B cell (primary cell): ENCODE measurements around the gene FAM107B. TPM values are rescaled to one million over a fixed set of nuclear protein-coding genes. Genes with fewer than 3 reads are reported as not detected.

Source experiments
- ATAC-seq: fragments of 200-7000 bp; cut with Tn5 transposase; one replicate; pipeline ENCODE4 v1.10.0; 2021; ENCODE audit warnings: low read depth, mild to moderate bottlenecking, moderate number of reproducible peaks, moderate library complexity
- CTCF ChIA-PET: fragments of 350-600 bp; sonication (Branson Sonifier 250); formaldehyde crosslinking; loops from one replicate; lab custom pipeline; 2021; ENCODE audit warnings: antibody characterized with exemption, inconsistent platforms; lab: Charles Lee
- POLR2A ChIA-PET: fragments of 350-600 bp; sonication (Branson Sonifier 250); formaldehyde crosslinking; loops from one replicate; lab custom pipeline; 2021; ENCODE audit warnings: antibody characterized with exemption; lab: Charles Lee
- DNase-seq: peaks from one replicate; pipeline ENCODE4 v3.0.0; 2013
- H2AFZ ChIP-seq: 2 replicates; pipeline ENCODE4 v1.6.1; 2012; ENCODE audit warnings: mild to moderate bottlenecking, low read depth, low read length; ENCODE audit not compliant: insufficient read depth, poor library complexity, severe bottlenecking
- H3K27ac ChIP-seq, 2 donors: 1 replicate in 1 of 2; 2 replicates in 1 of 2; pipeline ENCODE4 v1.5.1; 2012 to 2013; ENCODE audit warnings: low read length in 2 of 2, mild to moderate bottlenecking in 2 of 2, moderate library complexity in 1 of 2
- H3K27me3 ChIP-seq, 4 experiments: fragments of 200-600 bp in 1 of 4; sonication (generic) in 1 of 4; replicated peaks in 1 of 4; 1 replicate in 2 of 4; 2 replicates in 2 of 4; pipeline versions ENCODE4 v1.6.1 to v1.7.0; 2013 to 2016; ENCODE audit warnings: low read length in 3 of 4, mild to moderate bottlenecking in 2 of 4, mixed read lengths in 1 of 4, moderate library complexity in 1 of 4; ENCODE audit not compliant: insufficient read depth in 4 of 4, control insufficient read depth in 3 of 4; ENCODE audit errors: control extremely low read depth in 1 of 4
- H3K36me3 ChIP-seq, 2 experiments: replicated peaks in 1 of 2; 1 replicate in 1 of 2; 2 replicates in 1 of 2; pipeline versions ENCODE4 v1.6.1 to v1.7.1; 2013; ENCODE audit warnings: low read length in 1 of 2; ENCODE audit not compliant: insufficient read depth in 2 of 2, control insufficient read depth in 1 of 2; ENCODE audit errors: control extremely low read depth in 1 of 2, extremely low read depth in 1 of 2
- H3K4me1 ChIP-seq, 2 donors: fragments of 200-600 bp in 1 of 2; sonication (generic) in 1 of 2; 1 replicate in 1 of 2; 2 replicates in 1 of 2; pipeline versions ENCODE4 v1.5.1 to v1.6.1; 2013 to 2017; ENCODE audit warnings: low read length in 2 of 2; ENCODE audit not compliant: control insufficient read depth in 2 of 2, insufficient read depth in 2 of 2
- H3K4me2 ChIP-seq: replicated peaks from 2 replicates; pipeline ENCODE3; 2012; ENCODE audit warnings: mild to moderate bottlenecking, low read depth, low read length; ENCODE audit not compliant: poor library complexity, severe bottlenecking
- H3K4me3 ChIP-seq, 5 experiments: fragments of 200-600 bp in 1 of 5; sonication (generic) in 1 of 5; 1 replicate in 3 of 5; 2 replicates in 2 of 5; pipeline versions ENCODE4 v1.5.1 to v1.7.0; 2011 to 2016; ENCODE audit warnings: low read length in 4 of 5, mild to moderate bottlenecking in 4 of 5, low read depth in 2 of 5, control low read depth in 1 of 5, moderate library complexity in 1 of 5; ENCODE audit not compliant: insufficient read depth in 1 of 5; ENCODE audit errors: control extremely low read depth in 1 of 5, extremely low read depth in 1 of 5
- H3K79me2 ChIP-seq: fragments of 200-600 bp; sonication (generic); one replicate; pipeline ENCODE4 v1.6.0; 2016; ENCODE audit warnings: low read length; ENCODE audit not compliant: control insufficient read depth, insufficient read depth
- H3K9ac ChIP-seq: fragments of 200-600 bp; sonication (generic); 2 replicates; pipeline ENCODE4 v1.6.1; 2017; ENCODE audit warnings: mild to moderate bottlenecking, low read length, moderate library complexity
- H3K9me3 ChIP-seq, 3 donors: one replicate each; pipeline versions ENCODE4 v1.6.1 to v1.7.1; 2013; ENCODE audit warnings: low read length in 2 of 3; ENCODE audit not compliant: control insufficient read depth in 2 of 3, insufficient read depth in 1 of 3; ENCODE audit errors: control extremely low read depth in 1 of 3
- H4K20me1 ChIP-seq: 2 replicates; pipeline ENCODE4 v1.6.0; 2012; ENCODE audit warnings: mild to moderate bottlenecking, low read length; ENCODE audit not compliant: insufficient read depth, control insufficient read depth, poor library complexity, severe bottlenecking
- H3K27ac Mint-ChIP-seq: one replicate; pipeline ENCODE4 v1.8.0; 2021; ENCODE audit warnings: mixed read lengths
- H3K27me3 Mint-ChIP-seq: one replicate; pipeline ENCODE4 v1.8.0; 2021; ENCODE audit warnings: mixed read lengths
- H3K4me1 Mint-ChIP-seq: one replicate; pipeline ENCODE4 v1.8.0; 2021; ENCODE audit warnings: mixed read lengths
- H3K4me3 Mint-ChIP-seq: one replicate; pipeline ENCODE4 v1.8.0; 2021; ENCODE audit warnings: mixed read lengths
- H3K9me3 Mint-ChIP-seq: one replicate; pipeline ENCODE4 v1.8.0; 2022; ENCODE audit warnings: mixed read lengths; ENCODE audit not compliant: insufficient read depth
- EZH2 ChIP-seq: IDR thresholded peaks from 2 replicates; pipeline ENCODE4 v1.6.1; 2012; ENCODE audit warnings: borderline replicate concordance, low read depth, mild to moderate bottlenecking, moderate library complexity, low read length; ENCODE audit not compliant: insufficient read depth, poor library complexity, severe bottlenecking
- WGBS: methylation state at CpG from one replicate; pipeline ENCODE4 v1.1.5; 2013; ENCODE audit warnings: missing lambda C conversion rate; ENCODE audit not compliant: insufficient coverage; 5-methylcytosine and 5-hydroxymethylcytosine counted together
- intact Hi-C: fragments of 100-400 bp; cut with micrococcal nuclease; formaldehyde crosslinking; loops from one replicate; pipeline ENCODE4 v1.10.0; 2022
- polyA plus RNA-seq: library from polyadenylated mRNA; depleted of rRNA; stranded (reverse); fragments of >200 nt; gene quantifications from 2 replicates; pipeline ENCODE4 v1.2.3, GENCODE V29; 2012
- total RNA-seq, 2 donors: library from RNA; stranded (reverse); fragments of 120-200 nt in 1 of 2; gene quantifications; 1 replicate in 1 of 2; 2 replicates in 1 of 2; pipeline versions ENCODE4 v1.2.3 to v1.2.4, GENCODE V29; 2013 to 2022
- TF ChIP-seq, protein P1 (sequence below): fragments of 200-600 bp; IDR thresholded peaks from one replicate; pipeline ENCODE4 v1.8.0; 2022; ENCODE audit warnings: antibody characterized with exemption, mild to moderate bottlenecking

The FAM107B gene
- total and polyA plus RNA-seq, 2 donors (not counting 1 experiment from before 2014, with no cell fraction given): 31.9 to 318 TPM

DNA sequence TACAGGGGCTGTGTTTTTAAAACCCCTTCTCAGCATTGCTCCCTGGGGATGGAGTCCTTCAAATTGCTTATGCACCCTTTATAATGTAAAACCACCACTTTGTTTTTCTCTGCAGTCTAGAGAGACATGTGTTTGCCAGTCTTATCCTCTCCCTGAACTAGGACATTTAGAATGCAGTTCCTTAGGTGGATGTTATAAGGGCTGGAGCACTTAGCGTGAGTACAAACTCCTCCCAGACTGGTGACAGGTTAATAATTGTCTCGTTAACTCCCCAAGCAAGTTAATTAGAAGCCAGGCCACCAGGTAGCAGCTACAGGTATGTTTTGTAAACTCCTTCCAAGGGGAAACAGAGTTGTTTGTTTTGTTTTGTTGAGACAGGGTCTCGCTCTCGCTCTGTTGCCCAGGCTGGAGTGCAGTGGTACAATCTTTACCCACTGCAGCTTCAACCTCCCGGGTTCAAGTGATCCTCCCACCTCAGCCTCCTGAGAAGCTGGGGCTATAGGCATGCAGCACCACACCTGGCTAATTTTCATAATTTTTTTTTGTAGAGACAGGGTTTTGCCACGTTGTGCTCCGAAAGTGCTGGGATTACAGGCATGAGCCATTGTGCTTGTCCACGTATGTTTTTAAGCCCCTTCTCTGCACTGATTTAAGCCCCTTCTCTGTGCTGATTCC lies 100.2 kb downstream of the FAM107B start:
- H3K4me3 ChIP-seq: no peak overlapping the region
- peak overlapping the region; percentile 66 for H3K4me2 ChIP-seq
- no peak overlapping the region for H3K9ac ChIP-seq
- no peaks in the 10 kb centered on the region for H3K79me2 ChIP-seq
- H3K27ac Mint-ChIP-seq: peak overlapping the region; percentile 35
- ATAC-seq (no peak), DNase-seq (no peak)
- ChIA-PET POLR2A (no interaction called here), CTCF (no interaction called here)
- H3K27ac ChIP-seq: no peak overlapping the region
- no peaks in the 10 kb centered on the region for H3K36me3 ChIP-seq
- H3K4me1 Mint-ChIP-seq: peaks cover 27% of the 10 kb centered on the region
- H3K27me3 Mint-ChIP-seq: no peaks in the 10 kb centered on the region
- H3K9me3 Mint-ChIP-seq: no peaks in the 10 kb centered on the region
- H3K27me3 ChIP-seq: no peaks in the 10 kb centered on the region
- intact Hi-C loops: loop anchor here (5.0 kb wide), 1 partner anchor 128 kb away; no protein-coding TSS in a partner anchor
- 90% methylated on average over 3 of the region's 8 CpGs for WGBS
- no peaks in the 10 kb centered on the region for H4K20me1 ChIP-seq
- peak overlapping the region; percentile 49 for H2AFZ ChIP-seq
- TF ChIP-seq, protein P1, sequence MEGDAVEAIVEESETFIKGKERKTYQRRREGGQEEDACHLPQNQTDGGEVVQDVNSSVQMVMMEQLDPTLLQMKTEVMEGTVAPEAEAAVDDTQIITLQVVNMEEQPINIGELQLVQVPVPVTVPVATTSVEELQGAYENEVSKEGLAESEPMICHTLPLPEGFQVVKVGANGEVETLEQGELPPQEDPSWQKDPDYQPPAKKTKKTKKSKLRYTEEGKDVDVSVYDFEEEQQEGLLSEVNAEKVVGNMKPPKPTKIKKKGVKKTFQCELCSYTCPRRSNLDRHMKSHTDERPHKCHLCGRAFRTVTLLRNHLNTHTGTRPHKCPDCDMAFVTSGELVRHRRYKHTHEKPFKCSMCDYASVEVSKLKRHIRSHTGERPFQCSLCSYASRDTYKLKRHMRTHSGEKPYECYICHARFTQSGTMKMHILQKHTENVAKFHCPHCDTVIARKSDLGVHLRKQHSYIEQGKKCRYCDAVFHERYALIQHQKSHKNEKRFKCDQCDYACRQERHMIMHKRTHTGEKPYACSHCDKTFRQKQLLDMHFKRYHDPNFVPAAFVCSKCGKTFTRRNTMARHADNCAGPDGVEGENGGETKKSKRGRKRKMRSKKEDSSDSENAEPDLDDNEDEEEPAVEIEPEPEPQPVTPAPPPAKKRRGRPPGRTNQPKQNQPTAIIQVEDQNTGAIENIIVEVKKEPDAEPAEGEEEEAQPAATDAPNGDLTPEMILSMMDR: no peak
- no peak for TF ChIP-seq EZH2
- H3K9me3 ChIP-seq: peaks cover 0 to 6% (median 0%) of the 10 kb centered on the region in 3 donors
- peak overlapping the region; percentile 80 for H3K4me3 Mint-ChIP-seq
- peaks cover 16 to 18% of the 10 kb centered on the region in 2 donors for H3K4me1 ChIP-seq

DNA sequence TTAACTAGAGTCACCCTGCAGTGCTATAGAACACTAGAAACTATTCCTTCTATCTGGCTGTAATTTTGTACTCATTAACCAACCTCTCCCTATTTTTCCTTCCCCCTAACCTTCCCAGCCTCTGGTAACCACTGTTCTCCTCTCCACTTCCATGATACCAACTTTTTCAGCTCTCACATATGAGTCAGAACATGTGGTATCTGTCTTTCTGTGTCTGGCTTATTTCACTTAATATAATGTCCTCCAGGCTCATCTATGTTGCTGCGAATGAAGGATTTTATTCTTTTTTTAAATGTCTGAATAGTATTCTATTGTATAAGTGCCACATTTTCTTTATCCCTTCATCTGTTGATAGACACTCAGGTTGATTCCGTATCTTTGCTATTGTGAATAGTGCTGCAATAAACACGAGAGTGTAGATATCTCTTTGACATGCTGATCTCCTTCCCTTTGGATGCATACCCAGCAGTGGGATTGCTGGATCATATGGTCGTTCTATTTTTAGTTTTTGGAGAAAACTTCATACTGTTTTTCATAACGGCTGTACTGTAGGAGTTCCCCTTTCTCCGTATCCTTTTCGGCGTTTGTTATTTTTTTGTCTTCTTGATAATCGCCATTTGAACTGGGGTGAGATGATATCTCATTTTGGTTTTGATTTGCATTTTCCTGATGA lies 101.4 kb downstream of the FAM107B start:
- peak overlapping the region; percentile 54 for H3K27ac Mint-ChIP-seq
- POLR2A ChIA-PET: no interaction called here
- H3K27ac ChIP-seq: no peak overlapping the region
- intact Hi-C loops: loop anchor here (5.0 kb wide), 1 partner anchor 129 kb away; no protein-coding TSS in a partner anchor
- H3K4me1 Mint-ChIP-seq: peaks cover 27% of the 10 kb centered on the region
- peaks cover 16 to 18% of the 10 kb centered on the region in 2 donors for H3K4me1 ChIP-seq
- H3K4me2 ChIP-seq: peak overlapping the region; percentile 66
- H3K9ac ChIP-seq: peak overlapping the region; percentile 55
- TF ChIP-seq EZH2: no peak
- TF ChIP-seq, protein P1: no peak
- 0% methylated on average over 1 of the region's 9 CpGs for WGBS
- ATAC-seq (peak; percentile 41), DNase-seq (peak; percentile 39)
- no peaks in the 10 kb centered on the region for H3K27me3 ChIP-seq
- no peaks in the 10 kb centered on the region for H3K36me3 ChIP-seq
- peak overlapping the region; percentile 49 for H2AFZ ChIP-seq
- H3K9me3 ChIP-seq: peaks cover 0 to 6% (median 0%) of the 10 kb centered on the region in 3 donors
- no peaks in the 10 kb centered on the region for H4K20me1 ChIP-seq
- peak overlapping the region; percentile 80 for H3K4me3 Mint-ChIP-seq
- H3K4me3 ChIP-seq: peak overlapping the region in 4 of 5 experiments; percentile 2 to 56 (median 34)
- H3K79me2 ChIP-seq: no peaks in the 10 kb centered on the region
- H3K27me3 Mint-ChIP-seq: no peaks in the 10 kb centered on the region
- no peaks in the 10 kb centered on the region for H3K9me3 Mint-ChIP-seq
- CTCF ChIA-PET: no interaction called here
